Aorta (tissue), 5 donors: Measurements from ENCODE around the gene HK3. TPM values are rescaled to one million over a fixed set of nuclear protein-coding genes. Genes with fewer than 3 reads are reported as not detected.

Experiments used
- ATAC-seq: fragments of 200-7000 bp; cut with Tn5 transposase; one replicate; pipeline ENCODE4 v1.9.1; 2022; ENCODE audit warnings: moderate library complexity; ENCODE audit not compliant: low FRiP score
- DNase-seq, 2 donors: peaks; one replicate each; pipeline ENCODE4 v3.0.0-alpha.2; 2020
- H3K27ac ChIP-seq, 2 donors: one replicate each; pipeline ENCODE4 v1.5.1; 2013; ENCODE audit warnings: low read length in 2 of 2, mild to moderate bottlenecking in 2 of 2, moderate library complexity in 2 of 2, control low read depth in 1 of 2, inconsistent platforms in 1 of 2, low read depth in 1 of 2
- H3K27me3 ChIP-seq, 2 donors: one replicate each; pipeline ENCODE4 v1.6.1; 2013; ENCODE audit warnings: control low read depth in 1 of 2, low read length in 1 of 2, mild to moderate bottlenecking in 1 of 2, moderate library complexity in 1 of 2; ENCODE audit not compliant: insufficient read depth in 2 of 2, control insufficient read depth in 1 of 2
- H3K36me3 ChIP-seq, 2 donors: one replicate each; pipeline ENCODE4 v1.6.1; 2013; ENCODE audit warnings: control low read depth in 1 of 2, low read length in 1 of 2, mild to moderate bottlenecking in 1 of 2; ENCODE audit not compliant: insufficient read depth in 2 of 2, control insufficient read depth in 1 of 2
- H3K4me1 ChIP-seq, 2 donors: one replicate each; pipeline ENCODE4 v1.6.1; 2013; ENCODE audit warnings: low read length in 2 of 2, control low read depth in 1 of 2, mild to moderate bottlenecking in 1 of 2, moderate library complexity in 1 of 2; ENCODE audit not compliant: insufficient read depth in 2 of 2, control insufficient read depth in 1 of 2
- H3K4me3 ChIP-seq, 2 donors: one replicate each; pipeline ENCODE4 v1.5.1; 2013; ENCODE audit warnings: low read length in 2 of 2, control low read depth in 1 of 2, mild to moderate bottlenecking in 1 of 2
- H3K9me3 ChIP-seq: one replicate; pipeline ENCODE4 v1.6.1; 2013; ENCODE audit warnings: mild to moderate bottlenecking, low read length; ENCODE audit not compliant: control insufficient read depth
- WGBS, 2 donors: extraction: QIAGEN DNeasy Blood & Tissue Kit; methylation state at CpG; one replicate each; pipeline ENCODE4 v1.1.7; 2013; 5-methylcytosine and 5-hydroxymethylcytosine counted together
- intact Hi-C, 2 donors: fragments of 100-400 bp; cut with DNase I; formaldehyde crosslinking; loops; one replicate each; pipeline versions ENCODE4 v1.14.2 to v1.15.0; 2022
- polyA plus RNA-seq, 2 donors: library from polyadenylated mRNA; stranded (reverse); fragments of 200-250 nt; gene quantifications; one replicate each; pipeline ENCODE4 v1.2.3, GENCODE V29; 2013
- total RNA-seq, 2 donors: library from RNA; stranded (reverse); fragmentation: NEBNext Ultra II Directional; extraction: Animal tissue kit (Norgen Biotek cat#: 25700); gene quantifications; one replicate each; pipeline ENCODE4 v1.2.1, GENCODE V29; 2021
- donor health status: healthy with polysubstance abuse.
- donor health status: Bipolar disorder and iron deficiency.
- donor health status: DM: no; HTN: no; CAD: no.
- donor health status: DM: no; HTN: no; CAD: no.
- donor health status: DM: yes; HTN: yes; CAD: no.

Gene HK3
- total and polyA plus RNA-seq, 4 donors: 7.9 to 38.8 (median 17.9) TPM

- Histone ChIP-seq H3K4me3 (no peak overlapping the region), H3K27ac (no peak overlapping the region), H3K36me3 (no peaks in the 10 kb centered on the region), H3K27me3 (no peaks in the 10 kb centered on the region), H3K9me3 (no peaks in the 10 kb centered on the region), H3K4me1 (no peaks in the 10 kb centered on the region)
- WGBS, 2 donors: 83 to 86% methylated on average over 1 of the region's 1 CpG
- no peak for ATAC-seq
- no peak for DNase-seq
- intact Hi-C loops: no loop called here
These were observed 10.3 kb downstream of the HK3 start for GRCh38 chr5:176888865-176889165.

GRCh38 chr5:176888016-176888864 is 10.9 kb downstream of the HK3 start:
- no peak overlapping the region for H3K27ac ChIP-seq
- intact Hi-C loops: no loop called here
- H3K27me3 ChIP-seq: no peaks in the 10 kb centered on the region
- H3K9me3 ChIP-seq: no peaks in the 10 kb centered on the region
- ATAC-seq: no peak
- no peaks in the 10 kb centered on the region for H3K36me3 ChIP-seq
- H3K4me3 ChIP-seq: no peak overlapping the region
- 88 to 89% methylated on average over 27 of the region's 27 CpGs for WGBS, 2 donors
- peak in 1 of 2 donors; percentile 59 for DNase-seq
- H3K4me1 ChIP-seq: no peaks in the 10 kb centered on the region

DNA sequence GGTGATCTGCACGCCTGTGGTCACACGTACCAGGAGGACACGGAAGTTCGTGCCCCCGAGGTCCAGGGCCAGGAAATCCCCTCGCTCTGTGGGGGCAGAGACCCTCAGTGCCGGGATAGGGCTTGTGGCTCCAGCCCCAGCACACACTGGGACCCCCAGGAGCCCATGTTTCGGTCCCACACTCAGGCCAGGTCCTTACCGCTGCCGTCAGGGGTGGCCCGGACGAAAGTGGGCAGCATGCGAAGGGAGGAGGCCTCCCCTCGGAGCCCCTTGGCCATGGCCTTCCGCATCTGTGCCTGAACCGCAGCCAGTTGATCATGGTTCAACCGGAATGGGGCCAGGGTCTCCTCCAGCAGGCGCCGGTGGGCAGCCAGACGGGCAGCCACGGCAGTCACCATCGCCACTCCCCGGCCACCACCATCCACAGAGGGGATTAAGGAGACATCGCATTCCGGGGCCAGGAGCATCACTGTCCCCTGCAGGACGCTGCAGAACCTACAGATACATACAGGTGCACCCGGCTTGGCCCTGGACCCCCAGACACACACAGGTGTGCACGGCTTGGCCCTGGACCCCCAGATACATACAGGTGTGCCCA is 11.8 kb downstream of the HK3 start:
- Histone ChIP-seq H3K4me1 (no peaks in the 10 kb centered on the region), H3K36me3 (no peaks in the 10 kb centered on the region), H3K4me3 (no peak overlapping the region), H3K27ac (no peak overlapping the region), H3K27me3 (no peaks in the 10 kb centered on the region), H3K9me3 (no peaks in the 10 kb centered on the region)
- intact Hi-C loops: no loop called here
- no peak for ATAC-seq
- peak in 1 of 2 donors; percentile 68 for DNase-seq
- 91 to 93% methylated on average over 28 of the region's 28 CpGs for WGBS, 2 donors

DNA sequence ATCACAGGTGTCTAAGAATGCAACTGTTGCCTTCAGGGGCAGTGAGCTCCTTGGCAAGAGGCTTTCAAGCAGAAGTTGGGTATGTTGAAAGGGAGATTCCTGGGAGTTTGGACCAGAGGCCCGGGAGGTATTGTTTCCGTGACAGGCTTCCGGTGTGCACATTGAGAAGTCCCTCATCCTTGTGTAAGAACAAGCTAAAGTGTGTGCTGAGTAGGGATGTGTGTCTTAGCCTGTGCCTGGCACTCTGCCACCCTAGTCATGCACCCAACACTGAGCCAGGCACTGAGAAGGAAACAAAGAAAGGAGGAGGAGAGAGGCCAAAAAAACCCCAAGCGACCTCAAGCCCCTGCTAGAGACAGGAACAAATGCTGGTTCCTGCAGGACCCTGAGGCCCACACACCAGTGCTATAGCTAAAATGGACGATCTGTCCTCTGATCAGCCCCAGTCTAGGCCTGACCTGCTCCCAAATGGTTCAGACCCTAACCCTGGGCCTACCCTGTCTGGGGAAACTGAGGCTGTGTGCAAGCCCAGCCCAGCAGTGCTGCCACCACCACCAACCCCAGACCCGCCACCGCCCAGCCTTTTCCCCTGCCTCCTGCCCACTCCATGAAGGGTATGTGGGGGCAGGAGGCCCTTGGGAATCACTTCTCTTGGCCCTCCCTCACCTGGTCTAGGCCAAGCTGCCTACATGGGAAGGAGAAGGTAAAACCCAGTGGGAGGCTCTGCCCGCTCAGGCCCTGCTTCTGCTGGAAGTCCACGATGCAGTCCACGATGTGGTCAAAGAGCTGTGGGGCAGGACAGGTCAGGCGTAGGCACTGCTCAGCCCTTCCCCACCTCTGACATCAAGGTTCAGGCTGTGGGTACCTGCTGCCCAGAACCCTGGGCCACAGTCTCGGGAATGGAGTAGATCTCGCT is 12.6 kb downstream of the HK3 start:
- Histone ChIP-seq H3K27me3 (no peaks in the 10 kb centered on the region), H3K4me3 (no peak overlapping the region), H3K36me3 (no peaks in the 10 kb centered on the region), H3K27ac (no peak overlapping the region), H3K9me3 (no peaks in the 10 kb centered on the region), H3K4me1 (no peaks in the 10 kb centered on the region)
- intact Hi-C loops: no loop called here
- DNase-seq (peak in 1 of 2 donors; percentile 22), ATAC-seq (no peak)
- WGBS, 2 donors: 89 to 92% methylated on average over 13 of the region's 13 CpGs

DNA sequence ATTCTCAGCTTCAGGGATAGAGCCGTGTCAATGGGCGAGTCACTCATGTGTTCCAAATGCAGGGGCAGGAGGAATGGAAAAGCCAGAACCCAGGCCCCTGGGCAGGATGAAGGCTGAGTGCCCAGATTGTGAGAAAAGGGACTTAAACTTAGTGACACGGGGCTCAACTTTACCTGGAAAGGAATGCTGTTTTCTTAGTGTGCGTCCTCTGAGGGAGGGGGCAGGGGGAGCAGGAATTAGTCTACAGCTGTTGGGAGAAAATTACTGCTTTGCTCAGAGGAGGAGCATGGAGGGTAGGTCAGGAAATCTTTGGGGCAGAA is 14.6 kb downstream of the HK3 start:
- Histone ChIP-seq H3K9me3 (no peaks in the 10 kb centered on the region), H3K36me3 (no peaks in the 10 kb centered on the region), H3K4me3 (no peak overlapping the region), H3K27ac (no peak overlapping the region), H3K27me3 (no peaks in the 10 kb centered on the region), H3K4me1 (no peaks in the 10 kb centered on the region)
- peak in 1 of 2 donors; percentile 39 for DNase-seq
- ATAC-seq: no peak
- intact Hi-C loops: no loop called here
- 48 to 55% methylated on average over 4 of the region's 4 CpGs for WGBS, 2 donors

- WGBS, 2 donors: 82 to 85% methylated on average over 17 of the region's 17 CpGs
- Histone ChIP-seq H3K9me3 (no peaks in the 10 kb centered on the region), H3K4me3 (no peak overlapping the region), H3K27ac (no peak overlapping the region), H3K36me3 (no peaks in the 10 kb centered on the region), H3K27me3 (no peaks in the 10 kb centered on the region), H3K4me1 (no peaks in the 10 kb centered on the region)
- DNase-seq: peak in 1 of 2 donors; percentile 55
- ATAC-seq: no peak
- intact Hi-C loops: no loop called here
These were observed 15.2 kb downstream of the HK3 start for GRCh38 chr5:176883700-176884570.

GRCh38 chr5:176882567-176882903 is 16.6 kb downstream of the HK3 start:
- ATAC-seq: no peak
- H3K4me1 ChIP-seq: no peaks in the 10 kb centered on the region
- no peaks in the 10 kb centered on the region for H3K27me3 ChIP-seq
- intact Hi-C loops: no loop called here
- no peak overlapping the region for H3K4me3 ChIP-seq
- no peak for DNase-seq
- no peak overlapping the region for H3K27ac ChIP-seq
- no peaks in the 10 kb centered on the region for H3K36me3 ChIP-seq
- 37 to 63% methylated on average over 6 of the region's 6 CpGs for WGBS, 2 donors
- H3K9me3 ChIP-seq: no peaks in the 10 kb centered on the region

- H3K36me3 ChIP-seq: no peaks in the 10 kb centered on the region
- ATAC-seq (no peak), DNase-seq (peak in 1 of 2 donors; percentile 73)
- no peaks in the 10 kb centered on the region for H3K4me1 ChIP-seq
- intact Hi-C loops: no loop called here
- H3K27ac ChIP-seq: no peak overlapping the region
- no peaks in the 10 kb centered on the region for H3K27me3 ChIP-seq
- 84 to 90% methylated on average over 25 of the region's 25 CpGs for WGBS, 2 donors
- H3K9me3 ChIP-seq: no peaks in the 10 kb centered on the region
- no peak overlapping the region for H3K4me3 ChIP-seq
These were observed 17.2 kb downstream of the HK3 start for GRCh38 chr5:176881816-176882566.
